Measurements from ENCODE around the gene MCRIP1. TPM values are rescaled to one million over a fixed set of nuclear protein-coding genes. Genes with fewer than 3 reads are reported as not detected.

Gene MCRIP1
- total RNA-seq, 1 experiment from 2014 or later: 126 TPM

GRCh38 chr17:81802048-81802758 is 30.9 kb downstream of the MCRIP1 start (continued):
- no peak for TF ChIP-seq ZNF396 (CRISPR knock-in tag; IDR thresholded peaks at IDR 0.05; ENCODE audit: borderline replicate concordance)
- TF ChIP-seq OVOL2 (CRISPR knock-in tag; IDR thresholded peaks at IDR 0.05; ENCODE audit: borderline replicate concordance): no peak
- no peak for TF ChIP-seq ZNF232 (CRISPR knock-in tag; IDR thresholded peaks at IDR 0.05)
- TF ChIP-seq TEAD4 (CRISPR knock-in tag; IDR thresholded peaks at IDR 0.05): no peak
- TF ChIP-seq SMAD3 (CRISPR knock-in tag; IDR thresholded peaks at IDR 0.05; ENCODE audit: borderline replicate concordance): no peak

GRCh38 chr17:81801327-81801726 is 31.8 kb downstream of the MCRIP1 start:
- Mint-ChIP-seq H3K9me3 (peaks cover 10% of the 10 kb centered on the region), H3K27me3 (ENCODE audit: low read depth) (peaks cover 59% of the 10 kb centered on the region), H3K4me3 (no peak overlapping the region), H3K27ac (no peak overlapping the region), H3K36me3 (no peaks in the 10 kb centered on the region), H3K4me1 (no peaks in the 10 kb centered on the region)
- DNase-seq (ENCODE audit: low spot score): no peak
- no peak for ATAC-seq
- POLR2A ChIA-PET: no interaction called here
- CTCF ChIA-PET: no interaction called here
- no peak for TF ChIP-seq MLX (CRISPR knock-in tag; IDR thresholded peaks at IDR 0.05)
- TF ChIP-seq USF2 (CRISPR knock-in tag; IDR thresholded peaks at IDR 0.05): no peak
- no peak for TF ChIP-seq ZNF138 (CRISPR knock-in tag; conservative IDR thresholded peaks at IDR 0.05)
- TF ChIP-seq ZSCAN18 (CRISPR knock-in tag; IDR thresholded peaks at IDR 0.05): no peak
- no peak for TF ChIP-seq AFF4 (CRISPR knock-in tag; IDR thresholded peaks at IDR 0.05; ENCODE audit: borderline replicate concordance)
- no peak for TF ChIP-seq ZNF219 (CRISPR knock-in tag; IDR thresholded peaks at IDR 0.05; ENCODE audit: borderline replicate concordance)
- no peak for TF ChIP-seq MAX (CRISPR knock-in tag; IDR thresholded peaks at IDR 0.05)
- no peak for TF ChIP-seq PRDM15 (CRISPR knock-in tag; IDR thresholded peaks at IDR 0.05)
- no peak for TF ChIP-seq SOX15 (CRISPR knock-in tag; IDR thresholded peaks at IDR 0.05)
- TF ChIP-seq GABPB1 (CRISPR knock-in tag; IDR thresholded peaks at IDR 0.05): no peak
- TF ChIP-seq ETV6 (CRISPR knock-in tag; IDR thresholded peaks at IDR 0.05): no peak
- TF ChIP-seq ZNF396 (CRISPR knock-in tag; IDR thresholded peaks at IDR 0.05; ENCODE audit: borderline replicate concordance): no peak
- TF ChIP-seq FOXP4 (CRISPR knock-in tag; IDR thresholded peaks at IDR 0.05): no peak
- no peak for TF ChIP-seq ZNF425 (CRISPR knock-in tag; conservative IDR thresholded peaks at IDR 0.05)
- no peak for TF ChIP-seq ZNF232 (CRISPR knock-in tag; IDR thresholded peaks at IDR 0.05)
- no peak for TF ChIP-seq GRHL2 (CRISPR knock-in tag; IDR thresholded peaks at IDR 0.05; ENCODE audit: insufficient replicate concordance, severe bottlenecking)
